Neuronal stem cell (in vitro differentiated cells): ENCODE results near the gene NELL1.
"Not testable (repeated sequence)": the region's sequence is repeated elsewhere in the genome, so short reads cannot be mapped to it uniquely, and the experiment has no call there.

Source experiments
- DNase-seq: peaks from one replicate; pipeline ENCODE4 v3.0.0-alpha.2; 2013; ENCODE audit warnings: low spot score
- H2AFZ ChIP-seq: one replicate; pipeline ENCODE4 v1.6.1; 2013; ENCODE audit warnings: mild to moderate bottlenecking, low read length, inconsistent platforms
- H2AK5ac ChIP-seq: 2 replicates; pipeline ENCODE4 v1.6.1; 2013; ENCODE audit warnings: low read depth, mild to moderate bottlenecking, inconsistent platforms, low read length, moderate library complexity, mixed read lengths
- H2BK120ac ChIP-seq: 2 replicates; pipeline ENCODE4 v1.6.1; 2013; ENCODE audit warnings: low read depth, mild to moderate bottlenecking, inconsistent platforms, low read length, moderate library complexity, mixed read lengths
- H2BK12ac ChIP-seq: one replicate; pipeline ENCODE4 v1.6.1; 2013; ENCODE audit warnings: low read length, inconsistent platforms
- H2BK15ac ChIP-seq: 2 replicates; pipeline ENCODE4 v1.6.1; 2013; ENCODE audit warnings: mild to moderate bottlenecking, low read length, inconsistent platforms, mixed read lengths
- H2BK5ac ChIP-seq: one replicate; pipeline ENCODE4 v1.6.1; 2013; ENCODE audit warnings: inconsistent platforms, mild to moderate bottlenecking, low read length, moderate library complexity
- H3K14ac ChIP-seq: one replicate; pipeline ENCODE4 v1.6.1; 2013; ENCODE audit warnings: low read length, inconsistent platforms
- H3K18ac ChIP-seq: 2 replicates; pipeline ENCODE4 v1.6.1; 2013; ENCODE audit warnings: low read length, inconsistent platforms
- H3K23ac ChIP-seq: 2 replicates; pipeline ENCODE4 v1.6.1; 2013; ENCODE audit warnings: low read depth, mild to moderate bottlenecking, mixed read lengths, low read length, inconsistent platforms; ENCODE audit not compliant: poor library complexity
- H3K27ac ChIP-seq: replicated peaks from 3 replicates; pipeline ENCODE4 v1.5.1; 2013; ENCODE audit warnings: low read length, inconsistent platforms
- H3K27me3 ChIP-seq, 3 experiments: 2 replicates each; pipeline ENCODE4 v1.6.1; 2013; ENCODE audit warnings: low read length in 3 of 3, mild to moderate bottlenecking in 2 of 3, inconsistent platforms in 1 of 3, low read depth in 1 of 3, mixed read lengths in 1 of 3, moderate library complexity in 1 of 3; ENCODE audit not compliant: control insufficient read depth in 3 of 3, insufficient read depth in 3 of 3
- H3K36me3 ChIP-seq, 2 donors: replicated peaks in 1 of 2; 2 replicates each; pipeline ENCODE4 v1.6.1; 2013; ENCODE audit warnings: low read length in 2 of 2; ENCODE audit not compliant: control insufficient read depth in 2 of 2, insufficient read depth in 2 of 2
- H3K4ac ChIP-seq: 2 replicates; pipeline ENCODE4 v1.6.1; 2013; ENCODE audit warnings: inconsistent platforms, mild to moderate bottlenecking, low read length, moderate library complexity
- H3K4me1 ChIP-seq, 2 donors: 1 replicate in 1 of 2; 2 replicates in 1 of 2; pipeline ENCODE4 v1.6.1; 2013; ENCODE audit warnings: low read length in 2 of 2, low read depth in 1 of 2; ENCODE audit not compliant: control insufficient read depth in 2 of 2, insufficient read depth in 1 of 2
- H3K4me2 ChIP-seq: one replicate; pipeline ENCODE4 v1.6.1; 2013; ENCODE audit warnings: mild to moderate bottlenecking, low read length, inconsistent platforms; ENCODE audit not compliant: insufficient read depth, poor library complexity, severe bottlenecking
- H3K4me3 ChIP-seq, 2 donors: 2 replicates each; pipeline ENCODE4 v1.5.1; 2013; ENCODE audit warnings: low read length in 2 of 2, mild to moderate bottlenecking in 2 of 2, inconsistent platforms in 1 of 2, moderate library complexity in 1 of 2
- H3K79me1 ChIP-seq: one replicate; pipeline ENCODE4 v1.6.1; 2013; ENCODE audit warnings: low read depth, mild to moderate bottlenecking, inconsistent platforms, low read length, moderate library complexity
- H3K9ac ChIP-seq: one replicate; pipeline ENCODE4 v1.6.1; 2013; ENCODE audit warnings: mild to moderate bottlenecking, low read depth, low read length, inconsistent platforms; ENCODE audit not compliant: poor library complexity
- H3K9me3 ChIP-seq, 2 donors: replicated peaks in 1 of 2; 2 replicates each; pipeline versions ENCODE3 to v1.6.1; 2013; ENCODE audit warnings: low read length in 2 of 2, mild to moderate bottlenecking in 2 of 2, inconsistent platforms in 1 of 2, low read depth in 1 of 2, mixed read lengths in 1 of 2, moderate library complexity in 1 of 2; ENCODE audit not compliant: control insufficient read depth in 2 of 2, insufficient read depth in 1 of 2
- H4K8ac ChIP-seq: one replicate; pipeline ENCODE4 v1.6.1; 2013; ENCODE audit warnings: low read depth, mild to moderate bottlenecking, inconsistent platforms, low read length, moderate library complexity
- H4K91ac ChIP-seq: one replicate; pipeline ENCODE4 v1.6.1; 2013; ENCODE audit warnings: low read length, low read depth, mild to moderate bottlenecking, inconsistent platforms; ENCODE audit not compliant: poor library complexity
- WGBS, 2 donors: extraction: QIAGEN DNeasy Blood & Tissue Kit; methylation state at CpG; one replicate each; pipeline ENCODE4 v1.1.7; 2013; ENCODE audit warnings: missing lambda C conversion rate in 2 of 2, mixed read lengths in 1 of 2; ENCODE audit not compliant: insufficient read length in 2 of 2, insufficient replicate concordance in 1 of 2; ENCODE audit errors: extremely low coverage in 2 of 2; 5-methylcytosine and 5-hydroxymethylcytosine counted together

The NELL1 gene

GRCh38 chr11:20844630-20845029, 175.2 kb downstream of the NELL1 start:
- H2AK5ac ChIP-seq, result no peak overlapping the region
- H2BK15ac ChIP-seq, result no peak overlapping the region

GRCh38 chr11:20854215-20854955, 185.0 kb downstream of the NELL1 start:
- H3K27ac ChIP-seq, result no peak overlapping the region
- no peak overlapping the region for H3K23ac ChIP-seq
- DNase-seq, result peak; percentile 45
- no peak overlapping the region for H3K4me3 ChIP-seq
- no peaks in the 10 kb centered on the region for H3K79me1 ChIP-seq
- no peak overlapping the region for H2BK12ac ChIP-seq
- no CpG with 5 or more reads among the region's 1 CpG for WGBS, 2 donors
- no peak overlapping the region for H3K4ac ChIP-seq
- no peak overlapping the region for H3K18ac ChIP-seq
- no peak overlapping the region for H2AFZ ChIP-seq
- H2BK120ac ChIP-seq, result no peak overlapping the region
- no peak overlapping the region for H2BK15ac ChIP-seq
- no peak overlapping the region for H2BK5ac ChIP-seq
- no peaks in the 10 kb centered on the region for H3K4me1 ChIP-seq
- no peaks in the 10 kb centered on the region for H3K36me3 ChIP-seq
- no peak overlapping the region for H4K91ac ChIP-seq
- H3K14ac ChIP-seq, result no peak overlapping the region
- no peak overlapping the region for H4K8ac ChIP-seq
- no peak overlapping the region for H3K4me2 ChIP-seq
- no peak overlapping the region for H2AK5ac ChIP-seq
- no peaks in the 10 kb centered on the region for H3K9me3 ChIP-seq
- H3K27me3 ChIP-seq, result no peaks in the 10 kb centered on the region
- H3K9ac ChIP-seq, result no peak overlapping the region

More at GRCh38 chr11:20844630-20845029, 175.2 kb downstream of the NELL1 start:
- H2AFZ ChIP-seq, result no peak overlapping the region
- H3K18ac ChIP-seq, result no peak overlapping the region
- no peak overlapping the region for H2BK120ac ChIP-seq
- no peaks in the 10 kb centered on the region for H3K36me3 ChIP-seq
- H3K4me2 ChIP-seq, result no peak overlapping the region
- no peak overlapping the region for H3K14ac ChIP-seq
- H3K9ac ChIP-seq, result no peak overlapping the region
- H3K4ac ChIP-seq, result no peak overlapping the region
- no peak overlapping the region for H4K8ac ChIP-seq
- no peak overlapping the region for H3K4me3 ChIP-seq
- H4K91ac ChIP-seq, result no peak overlapping the region
- no peaks in the 10 kb centered on the region for H3K9me3 ChIP-seq
- H2BK5ac ChIP-seq, result no peak overlapping the region
- no peaks in the 10 kb centered on the region for H3K27me3 ChIP-seq
- H3K79me1 ChIP-seq, result no peaks in the 10 kb centered on the region
- no peak overlapping the region for H2BK12ac ChIP-seq
- no peak for DNase-seq
- WGBS, 2 donors, result no CpG with 5 or more reads among the region's 2 CpGs
- H3K27ac ChIP-seq, result no peak overlapping the region
- H3K4me1 ChIP-seq, result no peaks in the 10 kb centered on the region
- no peak overlapping the region for H3K23ac ChIP-seq

- no peaks in the 10 kb centered on the region for H3K27me3 ChIP-seq
- no peak overlapping the region for H2AK5ac ChIP-seq
- H3K36me3 ChIP-seq, result no peaks in the 10 kb centered on the region
- no peaks in the 10 kb centered on the region for H3K79me1 ChIP-seq
- DNase-seq, result no peak
- no peak overlapping the region for H3K14ac ChIP-seq
- no peak overlapping the region for H2AFZ ChIP-seq
- H3K4ac ChIP-seq, result no peak overlapping the region
- H2BK12ac ChIP-seq, result no peak overlapping the region
- H3K27ac ChIP-seq, result no peak overlapping the region
- H4K91ac ChIP-seq, result no peak overlapping the region
- H3K4me2 ChIP-seq, result no peak overlapping the region
- H3K18ac ChIP-seq, result no peak overlapping the region
- no peaks in the 10 kb centered on the region for H3K4me1 ChIP-seq
- H3K4me3 ChIP-seq, result no peak overlapping the region
- no peak overlapping the region for H2BK15ac ChIP-seq
- no CpG with 5 or more reads among the region's 2 CpGs for WGBS, 2 donors
- no peak overlapping the region for H3K23ac ChIP-seq
- H3K9me3 ChIP-seq, result no peaks in the 10 kb centered on the region
- no peak overlapping the region for H2BK120ac ChIP-seq
- no peak overlapping the region for H2BK5ac ChIP-seq
- H4K8ac ChIP-seq, result no peak overlapping the region
- no peak overlapping the region for H3K9ac ChIP-seq
Observed at GRCh38 chr11:20861322-20861721, 191.9 kb downstream of the NELL1 start.

- not testable (repeated sequence) for H3K4me3 ChIP-seq, H3K27me3 ChIP-seq, DNase-seq, H3K36me3 ChIP-seq, H3K9ac ChIP-seq, H3K23ac ChIP-seq, H3K4ac ChIP-seq, H2BK120ac ChIP-seq, H3K14ac ChIP-seq, H4K91ac ChIP-seq, H3K27ac ChIP-seq, H3K4me1 ChIP-seq, H3K9me3 ChIP-seq, H3K4me2 ChIP-seq, H4K8ac ChIP-seq, H3K79me1 ChIP-seq, H2AFZ ChIP-seq, H2BK15ac ChIP-seq, H2AK5ac ChIP-seq, H3K18ac ChIP-seq, H2BK5ac ChIP-seq, H2BK12ac ChIP-seq
- WGBS, 2 donors, result no CpG with 5 or more reads among the region's 6 CpGs
Observed at GRCh38 chr11:20862263-20862662, 192.9 kb downstream of the NELL1 start.
